Stimulated activated CD4-positive, alpha-beta T cell treated with anti-CD3 and anti-CD28 coated beads, TNF-alpha, amount 100 ng/mL, for 1 hour (primary cell): Measurements from ENCODE around the gene MAGEB6.
"Not testable (repeated sequence)": the region's sequence is repeated elsewhere in the genome, so short reads cannot be mapped to it uniquely, and the experiment has no call there.

Source experiments
- DNase-seq, 3 donors: peaks; one replicate each; pipeline ENCODE4 v3.0.0-alpha.2; 2020; ENCODE audit warnings: low read depth in 3 of 3, low spot score in 1 of 3

Gene MAGEB6, protein sequence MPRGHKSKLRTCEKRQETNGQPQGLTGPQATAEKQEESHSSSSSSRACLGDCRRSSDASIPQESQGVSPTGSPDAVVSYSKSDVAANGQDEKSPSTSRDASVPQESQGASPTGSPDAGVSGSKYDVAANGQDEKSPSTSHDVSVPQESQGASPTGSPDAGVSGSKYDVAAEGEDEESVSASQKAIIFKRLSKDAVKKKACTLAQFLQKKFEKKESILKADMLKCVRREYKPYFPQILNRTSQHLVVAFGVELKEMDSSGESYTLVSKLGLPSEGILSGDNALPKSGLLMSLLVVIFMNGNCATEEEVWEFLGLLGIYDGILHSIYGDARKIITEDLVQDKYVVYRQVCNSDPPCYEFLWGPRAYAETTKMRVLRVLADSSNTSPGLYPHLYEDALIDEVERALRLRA

GRCh38 chrX:26192204-26192603, at the start of gene MAGEB6:
MAGEB6 (plus strand) TSS chrX:26192440; CDS start chrX:26193847, 1,407 bp downstream.
- DNase-seq = no peak

DNA sequence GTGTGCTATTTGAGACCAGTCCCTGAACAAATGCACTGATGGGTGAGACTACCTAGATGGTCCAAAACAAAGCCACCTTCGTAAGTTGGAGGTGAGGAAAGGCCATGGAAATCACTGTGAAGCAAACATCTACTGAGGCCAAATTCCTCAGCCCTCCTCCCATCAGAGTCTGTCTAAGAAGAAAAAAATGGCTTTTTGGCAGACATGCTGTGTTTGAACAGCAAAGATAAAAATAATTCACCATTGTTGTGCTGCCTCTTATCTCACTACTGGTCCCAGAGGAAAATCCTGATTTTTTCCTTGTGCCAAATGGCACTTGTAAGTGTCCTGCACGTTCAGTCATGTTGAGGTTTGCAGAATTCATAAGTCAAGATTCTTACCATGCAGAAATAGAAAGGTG, 46.2 kb upstream of the MAGEB6 start:
- no peak for DNase-seq

DNA sequence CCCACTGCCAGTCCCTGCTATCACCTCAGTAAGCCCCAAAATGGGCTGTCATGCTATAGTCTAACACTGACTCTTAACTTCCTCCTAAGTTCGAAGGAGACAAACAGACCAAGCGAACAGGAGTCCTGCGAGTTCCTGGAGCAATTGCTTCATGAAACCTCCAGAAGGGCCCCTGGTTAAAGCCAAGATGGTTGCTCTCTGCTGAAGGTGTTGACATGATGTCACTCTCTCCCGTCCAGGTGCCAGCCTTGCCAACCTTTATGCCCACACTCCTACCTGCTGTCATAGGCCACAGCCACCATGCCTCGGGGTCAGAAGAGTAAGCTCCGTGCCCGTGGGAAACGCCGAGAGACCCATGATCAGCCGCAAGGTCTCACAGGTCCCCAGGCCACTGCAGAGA, 31.9 kb upstream of the MAGEB6 start, which contains the start of gene MAGEB6B:
Gene MAGEB6B, plus strand, starts transcription at position 301 of the 400 bp plus-strand sequence. Its CDS starts 0 bp downstream, at position 301.
- no peak for DNase-seq

DNA sequence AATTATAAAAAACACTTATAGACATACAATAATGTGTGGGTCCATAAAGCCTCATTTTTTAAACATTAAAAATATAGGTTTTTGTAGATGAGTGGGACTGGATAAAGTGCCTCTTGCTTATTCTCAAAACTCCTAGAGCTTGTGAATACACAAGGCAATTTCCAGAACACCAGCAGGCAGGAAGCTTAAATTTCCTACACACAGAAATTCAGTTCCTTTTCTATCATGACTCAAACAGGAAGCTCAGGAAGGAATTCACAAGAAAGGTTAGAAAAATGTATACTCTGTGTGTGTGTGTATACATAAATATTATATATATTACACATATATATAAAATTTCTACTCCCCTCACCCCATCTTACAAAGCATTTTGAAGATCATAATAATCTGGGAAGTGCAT, 11.3 kb downstream of the MAGEB6 start:
- no peak for DNase-seq

GRCh38 chrX:26204717-26205116, 12.5 kb downstream of the MAGEB6 start:
- not testable (repeated sequence) for DNase-seq

- no peak for DNase-seq
These were observed 15.8 kb downstream of the MAGEB6 start for GRCh38 chrX:26208012-26208411.

- DNase-seq = no peak
These were observed 23.6 kb downstream of the MAGEB6 start, which contains the start of gene MAGEB5 for GRCh38 chrX:26215869-26216268. MAGEB5 (plus strand) TSS chrX:26216169; CDS start chrX:26217302, 1,133 bp downstream.

- no peak for DNase-seq
These were observed 27.1 kb downstream of the MAGEB6 start for GRCh38 chrX:26219351-26219750.

- DNase-seq = no peak
These were observed 41.9 kb downstream of the MAGEB6 start for GRCh38 chrX:26234177-26234576.
